Stimulated activated CD4-positive, alpha-beta T cell treated with anti-CD3 and anti-CD28 coated beads, Interleukin-2, amount 100 ng/mL, for 4 hours (primary cell): ENCODE measurements around the gene RNF115.
"Not testable (repeated sequence)": the region's sequence is repeated elsewhere in the genome, so short reads cannot be mapped to it uniquely, and the experiment has no call there.

Experiments
- DNase-seq: peaks from one replicate; pipeline ENCODE4 v3.0.0-alpha.2; 2020; ENCODE audit warnings: low read depth

Gene RNF115

DNA sequence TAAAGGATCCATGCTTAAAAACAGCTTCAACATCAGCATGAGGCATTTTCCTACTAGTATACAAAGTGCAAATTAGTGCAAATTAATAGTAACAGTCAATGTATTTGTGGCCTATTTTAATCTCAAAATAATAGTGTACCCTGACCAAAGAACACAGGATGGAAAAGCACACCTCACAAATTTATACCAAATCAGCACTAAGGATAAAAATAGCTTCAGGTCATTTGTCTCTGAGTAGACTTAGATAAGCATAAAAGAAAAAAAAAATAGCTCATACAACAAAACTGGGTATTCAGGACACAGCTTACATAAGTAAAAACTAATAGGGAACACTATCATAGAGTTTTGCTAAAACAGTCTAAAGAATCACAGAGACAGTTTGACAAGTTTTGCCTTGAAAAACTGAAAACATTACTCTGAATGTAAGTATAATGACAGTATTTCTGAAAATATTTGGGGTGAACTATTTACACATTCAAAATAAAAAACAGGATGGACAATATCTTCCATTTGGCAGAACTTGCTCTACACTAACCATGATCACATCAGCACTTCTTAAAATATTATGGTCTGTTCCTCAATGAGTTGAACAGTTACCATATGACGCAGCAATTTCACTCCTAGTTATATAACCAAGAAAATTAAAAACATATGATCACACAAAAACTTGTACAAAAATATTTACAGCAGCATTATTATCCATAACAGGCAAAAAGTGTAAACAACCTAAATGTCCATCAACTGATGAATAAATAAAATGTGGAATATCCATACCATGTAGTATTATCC, 46.3 kb downstream of the RNF115 start:
- DNase-seq, result no peak

DNA sequence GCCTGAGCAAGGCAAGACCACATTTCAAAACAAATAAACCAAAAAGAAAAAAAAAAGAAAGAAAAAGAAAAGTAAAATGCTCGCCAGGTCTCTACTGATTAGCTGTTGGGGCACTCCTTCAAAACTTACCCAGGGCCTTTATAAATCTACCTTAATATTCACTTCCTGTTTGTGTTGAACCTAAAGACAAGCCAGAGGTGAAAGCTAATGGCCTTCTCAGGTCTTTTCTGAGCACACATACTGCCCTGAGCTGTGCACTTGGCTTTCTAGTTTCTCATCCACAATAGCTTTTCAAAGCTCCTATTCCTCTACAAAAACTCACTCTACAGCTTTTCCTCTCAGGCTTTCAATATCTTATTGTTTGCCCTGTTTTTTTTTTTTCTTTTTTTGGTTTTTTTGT, 50.5 kb downstream of the RNF115 start:
- no peak for DNase-seq

DNA sequence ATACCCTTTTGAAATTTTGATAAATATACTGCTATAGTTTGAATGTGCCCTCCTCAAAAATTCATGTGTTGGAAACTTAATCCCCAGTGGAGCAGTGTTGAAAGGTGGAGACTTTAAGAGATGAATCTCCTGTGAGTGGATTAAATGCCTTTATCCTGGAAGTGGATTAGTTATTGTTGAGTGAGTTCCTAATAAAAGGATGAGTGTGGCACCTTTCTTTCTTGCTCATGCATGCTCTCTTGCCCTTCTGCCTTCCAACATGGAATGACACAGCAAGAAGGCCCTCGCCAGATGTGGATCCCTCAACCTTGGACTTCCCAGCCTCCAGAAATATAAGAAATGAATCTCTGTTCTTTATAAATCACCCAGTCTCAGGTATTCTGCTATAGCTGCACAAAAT, 52.8 kb downstream of the RNF115 start:
- no peak for DNase-seq

DNA sequence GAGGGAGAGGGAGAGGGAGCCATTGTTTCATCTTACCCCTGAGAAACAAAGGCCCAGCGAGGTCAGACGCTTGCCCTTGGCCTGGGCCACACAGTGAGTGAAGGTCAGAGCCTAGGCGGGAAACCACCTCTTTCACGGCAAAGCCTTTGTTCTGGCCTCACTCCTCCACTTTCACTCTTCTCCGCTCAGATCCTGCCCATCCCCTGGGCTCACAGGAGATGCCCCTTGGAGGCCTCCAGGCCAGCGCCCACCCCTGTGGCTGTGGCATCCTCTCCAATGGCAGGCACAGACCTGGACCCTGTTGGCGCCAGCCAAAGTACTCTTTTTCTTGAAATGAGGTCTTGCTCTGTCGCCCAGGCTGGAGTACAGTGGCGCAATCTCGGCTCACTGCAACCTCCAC, 55.9 kb downstream of the RNF115 start:
- DNase-seq, result not testable (repeated sequence)

DNA sequence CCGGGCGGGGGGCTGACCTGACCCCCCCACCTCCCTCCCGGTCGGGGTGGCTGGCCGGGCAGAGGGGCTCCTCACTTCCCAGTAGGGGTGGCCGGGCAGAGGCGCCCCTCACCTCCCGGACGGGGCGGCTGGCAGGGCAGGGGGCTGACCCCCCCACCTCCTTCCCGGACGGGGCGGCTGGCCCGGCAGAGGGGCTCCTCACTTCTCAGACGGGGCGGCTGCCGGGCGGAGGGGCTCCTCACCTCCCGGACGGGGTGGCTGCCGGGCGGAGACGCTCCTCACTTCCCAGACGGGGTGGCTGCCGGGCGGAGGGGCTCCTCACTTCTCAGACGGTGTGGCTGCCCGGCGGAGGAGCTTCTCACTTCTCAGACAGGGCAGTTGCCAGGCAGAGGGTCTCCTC, 57.0 kb downstream of the RNF115 start:
- not testable (repeated sequence) for DNase-seq

DNA sequence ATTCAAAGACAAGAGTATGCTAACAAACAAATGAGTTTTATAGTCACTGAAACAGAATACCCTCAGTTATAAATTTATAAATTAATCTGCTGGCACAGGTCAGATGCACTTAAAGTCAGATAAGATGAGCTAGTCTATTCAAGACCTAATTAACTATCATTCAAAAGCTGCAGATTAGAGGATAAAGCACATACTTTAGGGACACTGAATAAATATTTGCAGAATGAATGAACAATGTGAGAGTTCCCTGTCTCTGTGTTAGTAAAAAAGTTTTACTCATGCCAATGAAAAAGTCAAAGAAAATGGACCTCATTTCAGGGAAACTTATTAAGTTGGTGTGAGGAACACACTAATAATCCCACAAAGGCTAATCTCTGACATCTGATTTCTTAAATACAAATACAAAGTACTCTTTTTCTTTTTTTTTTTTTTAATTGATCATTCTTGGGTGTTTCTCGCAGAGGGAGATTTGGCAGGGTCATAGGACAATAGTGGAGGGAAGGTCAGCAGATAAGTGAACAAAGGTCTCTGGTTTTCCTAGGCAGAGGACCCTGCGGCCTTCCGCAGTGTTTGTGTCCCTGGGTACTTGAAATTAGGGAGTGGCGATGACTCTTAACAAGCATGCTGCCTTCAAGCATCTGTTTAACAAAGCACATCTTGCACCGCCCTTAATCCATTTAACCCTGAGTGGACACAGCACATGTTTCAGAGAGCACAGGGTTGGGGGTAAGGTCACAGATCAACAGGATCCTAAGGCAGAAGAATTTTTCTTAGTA, 58.1 kb downstream of the RNF115 start:
- not testable (repeated sequence) for DNase-seq

DNA sequence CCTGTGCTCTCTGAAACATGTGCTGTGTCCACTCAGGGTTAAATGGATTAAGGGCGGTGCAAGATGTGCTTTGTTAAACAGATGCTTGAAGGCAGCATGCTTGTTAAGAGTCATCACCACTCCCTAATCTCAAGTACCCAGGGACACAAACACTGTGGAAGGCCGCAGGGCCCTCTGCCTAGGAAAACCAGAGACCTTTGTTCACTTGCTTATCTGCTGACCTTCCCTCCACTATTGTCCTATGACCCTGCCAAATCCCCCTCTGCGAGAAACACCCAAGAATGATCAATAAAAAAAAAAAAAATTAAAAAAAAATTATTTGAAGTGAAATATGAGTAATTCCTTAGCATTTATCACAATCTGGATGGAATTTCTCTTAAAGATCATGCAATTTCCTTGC, 58.8 kb downstream of the RNF115 start:
- not testable (repeated sequence) for DNase-seq

DNA sequence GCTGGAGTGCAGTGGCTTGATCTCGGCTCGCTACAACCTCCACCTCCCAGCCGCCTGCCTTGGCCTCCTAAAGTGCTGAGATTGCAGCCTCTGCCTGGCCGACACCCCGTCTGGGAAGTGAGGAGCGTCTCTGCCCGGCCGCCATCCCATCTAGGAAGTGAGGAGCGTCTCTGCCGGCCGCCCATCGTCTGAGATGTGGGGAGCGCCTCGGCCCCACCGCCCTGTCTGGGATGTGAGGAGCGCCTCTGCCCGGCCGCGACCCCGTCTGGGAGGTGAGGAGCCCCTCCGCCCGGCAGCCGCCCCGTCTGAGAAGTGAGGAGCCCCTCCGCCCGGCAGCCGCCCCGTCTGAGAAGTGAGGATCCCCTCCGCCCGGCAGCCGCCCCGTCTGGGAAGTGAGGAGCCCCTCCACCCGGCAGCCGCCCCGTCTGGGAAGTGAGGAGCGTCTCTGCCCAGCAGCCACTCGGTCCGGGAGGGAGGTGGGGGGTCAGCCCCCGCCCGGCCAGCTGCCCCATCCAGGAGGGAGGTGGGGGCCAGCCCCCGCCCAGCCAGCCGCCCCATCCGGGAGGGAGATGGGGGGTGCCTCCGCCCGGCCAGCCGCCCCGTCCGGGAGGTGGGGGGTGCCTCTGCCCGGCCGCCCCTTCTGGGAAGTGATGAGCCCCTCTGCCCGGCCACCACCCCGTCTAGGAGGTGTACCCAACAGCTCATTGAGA, 59.5 kb downstream of the RNF115 start:
- DNase-seq, result not testable (repeated sequence)

DNA sequence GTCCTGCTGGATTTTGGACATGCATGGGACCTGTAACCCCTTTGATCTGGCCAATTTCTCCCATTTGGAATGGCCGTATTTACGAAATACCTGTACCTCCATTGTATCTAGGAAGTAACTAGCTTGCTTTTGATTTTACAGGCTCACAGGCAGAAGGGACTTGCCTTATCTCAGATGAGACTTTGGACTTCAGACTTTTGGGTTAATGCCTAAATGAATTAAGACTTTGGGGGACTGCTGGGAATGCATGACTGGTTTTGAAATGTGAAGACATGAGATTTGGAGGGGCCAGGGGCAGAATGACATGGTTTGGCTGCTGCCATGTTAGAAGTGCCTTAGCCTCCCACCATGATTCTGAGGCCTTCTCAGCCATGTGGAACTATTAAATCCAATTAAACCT, 61.9 kb downstream of the RNF115 start:
- DNase-seq, result not testable (repeated sequence)

DNA sequence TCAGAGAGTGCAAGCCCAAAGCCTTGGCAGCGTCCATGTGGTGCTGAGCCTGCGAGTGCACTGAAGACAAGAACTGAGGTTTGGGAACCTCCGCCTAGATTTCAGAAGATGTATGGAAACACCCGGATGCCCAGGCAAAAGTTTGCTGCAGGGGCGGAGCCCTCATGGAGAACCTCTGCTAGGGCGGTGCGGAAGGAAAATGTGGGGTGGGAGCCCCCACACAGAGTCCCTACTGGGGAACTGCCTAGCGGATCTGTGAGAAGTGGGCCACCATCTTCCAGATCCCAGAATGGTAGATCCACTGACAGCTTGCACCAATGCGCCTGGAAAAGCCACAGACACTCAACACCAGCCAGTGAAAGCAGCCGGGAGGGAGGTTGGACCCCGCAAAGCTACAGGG, 62.4 kb downstream of the RNF115 start:
- DNase-seq, result not testable (repeated sequence)

DNA sequence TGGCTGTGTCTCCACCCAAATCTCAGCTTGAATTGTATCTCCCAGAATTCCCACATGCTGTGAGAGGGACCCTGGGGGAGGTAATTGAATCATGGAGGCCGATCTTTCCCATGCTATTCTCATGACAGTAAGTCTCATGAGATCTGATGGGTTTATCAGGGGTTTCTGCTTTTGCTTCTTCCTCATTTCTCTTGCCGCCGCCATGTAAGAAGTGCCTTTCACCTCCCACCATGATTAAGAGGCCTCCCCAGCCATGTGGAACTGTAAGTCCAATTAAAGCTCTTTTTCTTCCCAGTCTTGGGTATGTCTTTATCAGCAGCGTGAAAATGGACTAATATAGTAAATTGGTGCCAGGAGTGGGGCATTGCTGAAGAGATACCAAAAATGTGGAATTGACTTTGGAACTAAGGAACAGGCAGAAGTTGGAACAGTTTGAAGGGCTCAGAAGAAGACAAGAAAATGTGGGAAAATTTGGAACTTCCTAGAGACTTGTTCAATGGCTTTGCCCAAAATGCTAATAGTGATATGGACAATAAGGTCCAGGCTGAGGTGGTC, 63.4 kb downstream of the RNF115 start:
- not testable (repeated sequence) for DNase-seq

DNA sequence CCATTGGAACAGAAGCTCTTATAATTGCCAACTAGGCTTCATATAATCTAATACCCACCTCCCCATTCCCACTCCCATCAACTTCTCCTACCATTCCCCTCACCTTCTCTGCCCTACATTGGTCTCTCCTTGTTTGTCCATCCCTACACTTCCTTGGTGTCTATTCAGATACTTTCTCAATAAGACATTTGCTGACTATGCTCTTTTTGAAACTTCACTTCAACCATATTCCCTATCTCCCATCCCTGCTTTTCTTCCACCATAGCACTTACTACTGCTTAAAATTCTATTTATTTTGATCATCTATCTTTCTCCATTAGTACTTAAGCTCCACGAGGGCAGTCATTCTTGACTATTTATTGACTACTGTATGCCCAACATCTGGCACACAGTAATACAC, 64.2 kb downstream of the RNF115 start:
- no peak for DNase-seq

DNA sequence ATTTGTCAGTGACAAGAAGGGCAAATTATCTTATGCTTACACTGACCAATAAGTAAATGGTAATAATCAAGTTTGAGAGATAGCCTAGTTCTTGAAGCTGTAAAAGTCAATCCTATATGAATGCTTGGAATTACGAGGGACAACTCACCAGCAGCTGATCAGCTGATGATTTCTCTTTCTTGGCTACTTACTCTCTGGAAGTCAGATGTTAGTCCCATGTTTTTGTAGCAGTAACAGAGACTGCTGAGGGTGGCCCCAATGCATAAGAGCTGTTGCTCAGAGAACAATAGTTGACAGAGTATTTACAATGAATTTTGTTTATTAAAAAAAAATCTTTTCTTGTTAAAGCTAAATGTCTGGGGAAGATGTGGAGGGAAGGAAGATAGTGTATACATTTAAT, 65.3 kb downstream of the RNF115 start:
- DNase-seq, result no peak

DNA sequence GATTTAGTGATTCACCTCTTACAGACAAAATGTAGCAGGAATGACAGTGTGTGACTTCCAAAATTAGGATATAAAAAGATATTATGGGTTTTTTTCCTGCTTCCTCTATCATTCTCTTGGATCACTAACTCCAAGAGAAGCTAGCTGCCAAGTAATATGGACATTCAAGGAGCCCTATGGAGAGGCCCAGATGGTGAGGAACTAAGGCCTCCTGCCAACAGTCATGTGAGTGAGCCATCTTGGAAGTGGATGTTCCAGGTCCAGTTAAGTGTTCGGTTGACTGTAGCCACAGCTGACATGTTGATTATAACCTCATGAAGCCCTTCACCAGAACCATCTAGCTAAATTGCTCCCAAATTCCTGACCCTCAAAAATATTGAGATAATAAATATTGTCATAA, 65.8 kb downstream of the RNF115 start:
- DNase-seq, result no peak

DNA sequence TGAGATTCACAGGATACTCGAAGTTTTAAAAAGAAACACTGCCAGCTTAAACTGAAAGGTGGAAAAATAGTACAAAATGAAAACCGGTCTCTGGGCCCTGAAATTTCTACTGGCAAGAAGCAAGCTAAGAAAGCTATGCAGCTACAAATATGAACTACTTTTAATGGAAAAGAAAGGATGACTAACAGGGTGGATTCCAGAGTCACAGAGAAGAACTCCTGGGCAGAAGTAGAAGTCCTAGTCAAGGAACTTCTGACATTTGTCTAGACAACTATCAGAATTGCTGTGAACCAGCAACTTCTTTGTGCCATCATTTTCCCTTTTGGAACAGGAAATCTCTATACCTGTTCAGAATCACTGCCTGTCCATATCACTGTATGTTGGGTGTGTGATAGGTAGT, 66.5 kb downstream of the RNF115 start:
- DNase-seq, result no peak

DNA sequence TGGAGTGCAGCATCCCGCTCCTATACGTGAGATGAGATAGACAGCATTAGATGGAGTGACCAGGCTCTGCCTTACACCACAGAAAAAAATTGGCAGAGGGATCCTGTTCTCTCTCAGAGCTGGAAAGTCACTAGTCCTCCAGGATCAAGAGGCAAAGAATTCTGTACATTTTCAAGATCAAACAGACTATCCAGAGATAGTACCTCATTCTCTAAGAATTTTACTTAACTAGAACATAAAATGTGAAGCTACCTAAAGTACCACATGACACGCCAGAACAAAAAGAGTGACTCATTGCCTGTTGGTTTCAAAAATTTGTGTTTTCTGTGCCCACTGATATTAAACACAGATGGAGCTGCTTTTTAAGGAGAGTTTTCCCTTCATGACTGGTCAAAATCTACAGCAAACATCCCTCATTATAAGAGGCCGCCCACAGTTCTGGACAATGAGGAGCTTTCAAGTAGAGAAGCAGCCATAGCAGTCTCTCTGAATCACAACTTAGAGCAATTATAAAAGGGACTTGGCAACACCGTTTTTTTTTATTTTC, 72.3 kb downstream of the RNF115 start:
- DNase-seq, result no peak

DNA sequence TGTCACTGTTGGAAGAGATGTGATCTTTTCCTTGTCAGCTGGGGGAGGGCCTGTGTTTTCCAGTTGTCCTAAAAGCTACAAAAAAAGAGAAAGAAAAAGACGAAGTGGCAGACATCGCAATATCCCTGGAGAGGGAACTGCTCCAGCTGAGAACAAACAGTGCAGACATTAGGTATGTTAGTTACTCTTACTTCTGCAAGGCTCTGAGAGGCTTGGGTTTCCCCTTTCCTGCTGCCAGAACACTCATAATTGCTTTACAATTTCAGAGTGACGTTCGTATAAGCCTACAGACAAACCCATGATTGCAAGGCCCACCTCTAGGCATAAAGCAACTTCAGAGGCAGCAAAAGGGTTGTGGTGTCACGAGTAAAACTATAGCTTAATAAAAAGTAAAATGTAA, 73.5 kb downstream of the RNF115 start:
- DNase-seq, result no peak

DNA sequence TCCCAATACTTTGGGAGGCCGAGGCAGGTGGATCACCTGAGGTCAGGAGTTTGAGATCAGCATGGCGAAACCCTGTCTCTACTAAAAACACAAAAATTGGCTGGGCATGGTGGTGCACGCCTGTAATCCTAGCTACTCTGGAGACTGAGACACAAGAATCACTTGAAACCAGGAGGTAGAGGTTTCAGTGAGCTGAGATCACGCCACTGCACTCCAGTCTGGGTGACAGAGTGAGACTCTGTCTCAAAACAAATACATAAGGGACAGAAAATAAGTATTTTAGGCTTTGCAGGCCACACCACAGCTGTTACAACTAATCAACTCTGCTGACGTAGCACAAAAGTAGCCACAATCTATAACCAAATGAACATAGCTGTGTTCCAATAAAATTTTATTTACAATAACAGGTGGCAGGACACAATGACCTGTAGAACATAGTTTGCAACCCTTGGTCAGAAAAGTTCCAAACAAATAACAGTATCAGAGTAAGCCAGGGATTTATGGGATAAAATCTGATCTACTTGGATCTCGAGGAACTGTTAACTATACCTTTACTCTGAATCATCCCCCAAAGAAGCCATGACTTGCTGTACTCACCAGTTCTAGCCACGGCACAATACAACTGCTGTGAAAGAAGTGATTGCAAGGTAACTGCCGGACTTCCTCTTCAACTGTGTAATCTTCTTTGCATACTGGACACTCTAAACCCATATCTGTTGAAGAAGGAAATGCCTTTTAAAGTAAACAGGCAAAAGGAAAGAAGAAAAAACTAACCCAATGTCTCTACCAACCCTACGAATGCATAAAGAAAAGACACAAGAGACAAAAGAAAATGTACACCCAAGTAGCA, 76.3 kb downstream of the RNF115 start:
- no peak for DNase-seq

DNA sequence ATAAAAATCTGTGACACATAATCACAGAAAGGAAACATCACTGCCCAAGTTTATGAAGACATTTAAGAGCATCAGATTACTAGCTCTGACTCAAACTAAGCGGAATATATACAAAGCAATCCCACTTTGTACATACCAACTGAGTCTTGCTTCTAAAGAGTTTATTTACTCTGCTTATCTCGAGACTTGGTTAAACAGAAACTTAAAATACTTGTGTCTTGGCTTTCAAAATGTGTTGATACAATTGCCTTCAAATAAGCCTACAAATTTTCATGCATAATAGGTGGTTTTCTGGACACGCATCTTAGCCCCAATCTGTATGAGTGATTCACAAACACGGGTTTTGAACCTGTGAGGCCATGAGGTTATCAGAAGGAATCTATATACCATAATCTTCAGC, 83.6 kb downstream of the RNF115 start:
- DNase-seq, result no peak

DNA sequence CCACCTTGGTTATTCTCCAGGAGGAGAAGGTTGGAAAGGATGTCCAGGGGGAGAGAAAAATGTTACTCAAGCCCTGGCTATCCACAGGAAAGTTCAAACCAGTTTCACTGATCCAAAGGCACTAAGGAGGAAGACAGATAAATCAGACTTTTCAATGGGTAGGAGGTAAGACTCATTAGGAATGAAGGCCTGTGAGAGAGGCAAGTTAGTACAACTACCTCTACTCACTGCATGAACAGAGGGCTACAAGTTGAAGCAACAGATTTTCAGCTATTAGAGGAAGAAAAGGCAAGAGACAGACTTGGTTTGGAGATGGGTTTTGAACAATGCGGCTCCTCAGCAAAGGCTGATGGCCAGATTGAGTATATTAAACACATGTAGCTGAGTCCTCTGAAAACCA, 87.7 kb downstream of the RNF115 start:
- no peak for DNase-seq

DNA sequence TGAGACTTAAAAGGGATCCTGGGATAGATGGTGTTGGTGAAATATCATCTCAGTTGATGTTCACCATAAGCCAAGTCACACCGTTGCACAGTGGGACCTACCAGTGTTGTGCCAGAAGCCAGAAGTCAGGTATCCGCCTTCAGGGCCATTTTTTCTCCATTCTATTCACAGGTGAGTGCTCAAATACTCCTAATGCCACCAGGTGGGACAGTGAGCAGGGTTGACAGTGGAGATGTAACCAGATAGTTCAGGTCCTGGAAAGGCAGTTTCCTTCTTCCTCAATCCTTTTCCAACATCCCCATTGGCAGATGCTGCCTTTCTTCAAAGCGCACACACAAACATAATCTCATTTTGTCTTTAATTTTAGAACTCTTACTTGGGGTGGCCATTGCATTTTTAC, 93.0 kb downstream of the RNF115 start:
- no peak for DNase-seq
